HCT116 (cell line): ENCODE results near the gene TMEM244.

Experiments
- CTCF ChIP-seq, 3 experiments: fragments of 200-600 bp in 1 of 3; sonication (generic) in 1 of 3; IDR thresholded peaks in 2 of 3; conservative IDR thresholded peaks in 1 of 3; 2 replicates each; pipeline ENCODE4 v1.5.1; 2012 to 2017; ENCODE audit warnings: low read depth in 2 of 3, low read length in 2 of 3, antibody characterized with exemption in 1 of 3, borderline replicate concordance in 1 of 3, control low read depth in 1 of 3, mild to moderate bottlenecking in 1 of 3, mixed read lengths in 1 of 3, mixed run types in 1 of 3, moderate library complexity in 1 of 3; ENCODE audit not compliant: insufficient read depth in 1 of 3
- EZH2 ChIP-seq: fragments of 200-600 bp; sonication (generic); IDR thresholded peaks from 2 replicates; pipeline ENCODE4 v1.6.1; 2017; ENCODE audit warnings: antibody characterized with exemption, mixed run types
- EZH2phosphoT487 ChIP-seq: fragments of 200-600 bp; IDR thresholded peaks from 2 replicates; pipeline ENCODE4 v1.6.1; 2018; ENCODE audit warnings: antibody characterized with exemption, borderline replicate concordance
- RAD21 ChIP-seq: IDR thresholded peaks from 2 replicates; pipeline ENCODE4 v1.6.1; 2012; ENCODE audit warnings: low read depth, mild to moderate bottlenecking

- TF ChIP-seq EZH2phosphoT487 (no peak), RAD21 (no peak), EZH2 (no peak), CTCF (IDR thresholded peaks at IDR 0.05 in 2 of 3, conservative IDR thresholded peaks at IDR 0.05 in 1 of 3; ENCODE audit: borderline replicate concordance in 1 of 3, insufficient read depth in 1 of 3, low read depth in 2 of 3, low read length in 2 of 3) (no peak)
Observed at GRCh38 chr6:129866688-129867087, 5.6 kb upstream of the TMEM244 start.
